ENCODE measurements around the gene GPBP1L1.

Gene GPBP1L1

DNA sequence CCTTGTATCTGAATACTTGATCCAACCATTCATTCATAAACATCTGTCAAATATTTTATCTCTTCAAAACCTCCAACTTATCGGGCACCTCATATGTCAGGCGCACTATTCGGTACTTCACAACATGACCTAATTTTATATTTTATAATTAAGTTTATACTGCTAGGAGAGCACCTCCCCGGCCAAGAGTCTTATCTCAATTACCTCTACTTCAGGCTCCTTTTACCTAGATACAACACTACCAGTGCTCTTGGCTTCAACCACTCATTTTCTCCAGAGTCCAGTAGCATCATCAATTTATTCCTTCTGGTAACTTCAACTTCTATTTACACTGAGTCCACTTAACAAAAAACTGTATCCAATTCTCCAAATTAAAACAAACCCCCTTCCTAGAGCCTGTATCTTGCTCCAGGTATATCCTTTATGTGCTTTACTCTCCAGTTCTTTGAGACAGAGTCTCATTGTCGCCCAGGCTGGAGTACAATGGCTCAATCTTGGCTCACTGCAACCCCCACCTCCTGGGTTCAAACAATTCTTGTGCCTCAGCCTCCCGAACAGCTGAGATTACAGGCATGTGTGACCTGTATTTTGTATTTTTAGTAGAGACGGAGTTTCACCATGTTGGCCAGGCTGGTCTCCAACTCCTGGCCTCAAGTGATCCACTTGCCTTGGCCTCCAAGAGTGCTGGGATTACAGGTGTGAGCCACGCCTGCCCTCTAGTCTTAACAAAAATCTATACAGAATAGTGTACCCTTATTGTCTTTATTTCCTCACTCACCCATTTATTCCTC is 18.8 kb downstream of the GPBP1L1 start:
- no peak overlapping the region for H3K9ac ChIP-seq (ENCODE audit: low read depth in 1 of 2, low read length in 2 of 2)
- peaks cover 3 to 5% of the 10 kb centered on the region in 2 donors for H3K4me1 ChIP-seq (ENCODE audit: control insufficient read depth in 2 of 2, insufficient read depth in 2 of 2, low read length in 2 of 2)
- no peaks in the 10 kb centered on the region for H3K9me3 ChIP-seq (ENCODE audit: control insufficient read depth in 2 of 2, low read length in 2 of 2)
- H3K27me3 ChIP-seq (ENCODE audit: control insufficient read depth in 2 of 2, insufficient read depth in 2 of 2, low read length in 2 of 2), result no peaks in the 10 kb centered on the region
- peaks cover 1 to 3% of the 10 kb centered on the region in 2 donors for H3K36me3 ChIP-seq (ENCODE audit: control insufficient read depth in 2 of 2, insufficient read depth in 2 of 2, low read length in 2 of 2)
- no peak overlapping the region for H3K4me3 ChIP-seq (ENCODE audit: low read length in 2 of 2)
- no peak overlapping the region for H3K27ac ChIP-seq (ENCODE audit: low read depth in 2 of 2, low read length in 2 of 2)

GRCh38 chr1:45666836-45667235 is 19.5 kb downstream of the GPBP1L1 start:
- Histone ChIP-seq H3K27ac (ENCODE audit: low read depth in 2 of 2, low read length in 2 of 2) (no peak overlapping the region), H3K9ac (ENCODE audit: low read depth in 1 of 2, low read length in 2 of 2) (no peak overlapping the region), H3K4me3 (ENCODE audit: low read length in 2 of 2) (no peak overlapping the region), H3K27me3 (ENCODE audit: control insufficient read depth in 2 of 2, insufficient read depth in 2 of 2, low read length in 2 of 2) (no peaks in the 10 kb centered on the region), H3K9me3 (ENCODE audit: control insufficient read depth in 2 of 2, low read length in 2 of 2) (no peaks in the 10 kb centered on the region), H3K4me1 (ENCODE audit: control insufficient read depth in 2 of 2, insufficient read depth in 2 of 2, low read length in 2 of 2) (peaks cover 3 to 5% of the 10 kb centered on the region in 2 donors), H3K36me3 (ENCODE audit: control insufficient read depth in 2 of 2, insufficient read depth in 2 of 2, low read length in 2 of 2) (peaks cover 0 to 3% of the 10 kb centered on the region in 2 donors)

GRCh38 chr1:45660336-45660735 is 26.0 kb downstream of the GPBP1L1 start:
- Histone ChIP-seq H3K36me3 (ENCODE audit: control insufficient read depth in 2 of 2, insufficient read depth in 2 of 2, low read length in 2 of 2) (peaks cover 41 to 44% of the 10 kb centered on the region in 2 donors), H3K4me3 (ENCODE audit: low read length in 2 of 2) (no peak overlapping the region), H3K27me3 (ENCODE audit: control insufficient read depth in 2 of 2, insufficient read depth in 2 of 2, low read length in 2 of 2) (no peaks in the 10 kb centered on the region), H3K27ac (ENCODE audit: low read depth in 2 of 2, low read length in 2 of 2) (no peak overlapping the region), H3K9ac (ENCODE audit: low read depth in 1 of 2, low read length in 2 of 2) (no peak overlapping the region), H3K4me1 (ENCODE audit: control insufficient read depth in 2 of 2, insufficient read depth in 2 of 2, low read length in 2 of 2) (peaks cover 6 to 16% of the 10 kb centered on the region in 2 donors), H3K9me3 (ENCODE audit: control insufficient read depth in 2 of 2, low read length in 2 of 2) (no peaks in the 10 kb centered on the region)

GRCh38 chr1:45659222-45659621 is 27.1 kb downstream of the GPBP1L1 start:
- Histone ChIP-seq H3K4me3 (ENCODE audit: low read length in 2 of 2) (no peak overlapping the region), H3K9me3 (ENCODE audit: control insufficient read depth in 2 of 2, low read length in 2 of 2) (no peaks in the 10 kb centered on the region), H3K4me1 (ENCODE audit: control insufficient read depth in 2 of 2, insufficient read depth in 2 of 2, low read length in 2 of 2) (peaks cover 6 to 16% of the 10 kb centered on the region in 2 donors), H3K36me3 (ENCODE audit: control insufficient read depth in 2 of 2, insufficient read depth in 2 of 2, low read length in 2 of 2) (peaks cover 53 to 55% of the 10 kb centered on the region in 2 donors), H3K27ac (ENCODE audit: low read depth in 2 of 2, low read length in 2 of 2) (no peak overlapping the region), H3K9ac (ENCODE audit: low read depth in 1 of 2, low read length in 2 of 2) (no peak overlapping the region), H3K27me3 (ENCODE audit: control insufficient read depth in 2 of 2, insufficient read depth in 2 of 2, low read length in 2 of 2) (no peaks in the 10 kb centered on the region)

DNA sequence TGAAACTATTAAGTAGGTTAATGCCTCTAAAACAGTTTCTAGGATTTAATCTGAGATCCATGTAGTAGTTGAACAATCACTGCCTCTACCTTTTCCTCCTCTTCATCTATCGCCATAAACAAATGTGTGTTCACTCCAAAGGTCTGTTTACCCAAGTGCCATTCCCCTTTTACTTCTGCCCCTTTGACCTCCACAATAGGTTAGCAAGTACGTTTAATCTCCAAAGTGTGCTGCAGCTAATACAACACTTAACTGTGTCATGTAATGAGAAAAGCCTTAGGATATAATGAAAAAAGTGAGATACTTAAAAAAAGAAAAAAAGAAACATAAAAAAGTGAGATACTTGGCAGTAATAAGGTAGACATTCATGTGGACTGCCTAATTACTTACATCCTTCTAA is 28.2 kb downstream of the GPBP1L1 start:
- H3K4me3 ChIP-seq (ENCODE audit: low read length in 2 of 2), result no peak overlapping the region
- H3K9me3 ChIP-seq (ENCODE audit: control insufficient read depth in 2 of 2, low read length in 2 of 2), result no peaks in the 10 kb centered on the region
- no peak overlapping the region for H3K27ac ChIP-seq (ENCODE audit: low read depth in 2 of 2, low read length in 2 of 2)
- no peaks in the 10 kb centered on the region for H3K27me3 ChIP-seq (ENCODE audit: control insufficient read depth in 2 of 2, insufficient read depth in 2 of 2, low read length in 2 of 2)
- no peak overlapping the region for H3K9ac ChIP-seq (ENCODE audit: low read depth in 1 of 2, low read length in 2 of 2)
- H3K4me1 ChIP-seq (ENCODE audit: control insufficient read depth in 2 of 2, insufficient read depth in 2 of 2, low read length in 2 of 2), result peaks cover 6 to 16% of the 10 kb centered on the region in 2 donors
- H3K36me3 ChIP-seq (ENCODE audit: control insufficient read depth in 2 of 2, insufficient read depth in 2 of 2, low read length in 2 of 2), result peaks cover 60 to 62% of the 10 kb centered on the region in 2 donors

DNA sequence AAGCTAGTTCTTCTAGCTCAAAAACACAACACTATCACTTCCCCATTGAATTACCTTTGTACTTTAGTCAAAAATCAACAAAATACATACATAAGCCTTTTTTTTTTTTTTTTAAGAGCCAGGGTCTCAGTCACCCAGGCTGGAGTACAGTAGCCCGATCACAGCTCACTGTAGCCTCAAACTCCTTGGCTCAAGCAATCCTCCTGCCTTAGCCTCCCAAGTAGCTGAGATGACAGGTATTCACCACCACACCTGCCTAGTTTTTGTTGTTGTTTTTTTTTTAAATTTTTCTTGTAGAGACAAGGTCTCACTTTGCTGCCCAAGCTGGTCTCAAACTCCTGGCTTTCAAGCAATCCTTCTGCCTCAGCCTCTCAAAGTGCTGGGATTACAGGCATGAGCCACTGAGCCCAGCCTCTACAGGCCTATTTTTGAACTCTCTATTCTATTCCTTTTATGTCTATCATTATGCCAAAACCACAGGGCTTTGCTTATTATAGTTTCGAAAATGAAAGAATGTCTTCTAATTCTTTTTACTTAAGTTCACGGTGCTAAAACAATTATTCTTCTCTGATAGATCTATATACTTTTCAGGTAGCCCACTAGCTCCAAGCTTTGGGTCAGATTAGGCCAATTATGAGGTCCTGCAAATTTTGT is 29.6 kb downstream of the GPBP1L1 start:
- H3K27me3 ChIP-seq (ENCODE audit: control insufficient read depth in 2 of 2, insufficient read depth in 2 of 2, low read length in 2 of 2), result no peaks in the 10 kb centered on the region
- peaks cover 6 to 16% of the 10 kb centered on the region in 2 donors for H3K4me1 ChIP-seq (ENCODE audit: control insufficient read depth in 2 of 2, insufficient read depth in 2 of 2, low read length in 2 of 2)
- no peak overlapping the region for H3K9ac ChIP-seq (ENCODE audit: low read depth in 1 of 2, low read length in 2 of 2)
- H3K9me3 ChIP-seq (ENCODE audit: control insufficient read depth in 2 of 2, low read length in 2 of 2), result no peaks in the 10 kb centered on the region
- peaks cover 70 to 76% of the 10 kb centered on the region in 2 donors for H3K36me3 ChIP-seq (ENCODE audit: control insufficient read depth in 2 of 2, insufficient read depth in 2 of 2, low read length in 2 of 2)
- no peak overlapping the region for H3K27ac ChIP-seq (ENCODE audit: low read depth in 2 of 2, low read length in 2 of 2)
- H3K4me3 ChIP-seq (ENCODE audit: low read length in 2 of 2), result no peak overlapping the region

DNA sequence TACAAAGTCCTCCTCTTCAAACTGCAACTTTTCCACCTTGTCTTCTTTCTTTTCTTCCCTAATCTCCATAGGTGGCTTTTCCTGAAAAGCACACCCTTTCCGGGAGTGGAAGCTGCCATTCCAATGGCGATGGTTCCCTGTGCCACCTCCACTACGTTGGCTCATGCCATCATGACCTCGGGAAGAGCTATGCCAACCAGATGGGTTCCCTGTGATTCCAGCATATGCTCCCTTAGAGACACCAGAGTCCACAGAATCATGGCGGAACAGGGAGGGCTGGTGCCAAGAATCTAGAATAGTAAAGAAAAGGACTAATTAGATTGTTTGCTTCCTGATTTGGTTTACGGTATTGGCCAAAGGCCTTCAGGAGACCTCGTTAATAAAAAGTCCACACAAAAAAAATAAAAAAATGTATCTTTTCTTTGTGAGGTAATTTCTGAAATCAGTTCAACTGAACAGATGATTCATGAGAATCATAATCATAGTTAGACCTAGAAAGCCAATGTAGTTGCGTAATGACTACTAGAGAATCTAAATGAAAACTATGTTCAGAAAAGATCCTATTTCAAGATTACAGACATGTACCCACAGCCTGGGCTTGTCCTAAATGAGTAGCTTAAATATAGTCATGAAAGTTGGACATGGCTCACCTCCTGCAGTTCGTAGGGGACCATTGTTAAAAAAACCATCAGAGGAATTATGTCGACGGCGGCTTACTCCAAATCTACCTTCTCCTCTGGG is 31.6 kb downstream of the GPBP1L1 start:
- Histone ChIP-seq H3K27me3 (ENCODE audit: control insufficient read depth in 2 of 2, insufficient read depth in 2 of 2, low read length in 2 of 2) (no peaks in the 10 kb centered on the region), H3K27ac (ENCODE audit: low read depth in 2 of 2, low read length in 2 of 2) (no peak overlapping the region), H3K9me3 (ENCODE audit: control insufficient read depth in 2 of 2, low read length in 2 of 2) (no peaks in the 10 kb centered on the region), H3K4me1 (ENCODE audit: control insufficient read depth in 2 of 2, insufficient read depth in 2 of 2, low read length in 2 of 2) (peaks cover 6 to 16% of the 10 kb centered on the region in 2 donors), H3K36me3 (ENCODE audit: control insufficient read depth in 2 of 2, insufficient read depth in 2 of 2, low read length in 2 of 2) (peaks cover 74 to 87% of the 10 kb centered on the region in 2 donors), H3K4me3 (ENCODE audit: low read length in 2 of 2) (no peak overlapping the region), H3K9ac (ENCODE audit: low read depth in 1 of 2, low read length in 2 of 2) (no peak overlapping the region)

- Histone ChIP-seq H3K27me3 (ENCODE audit: control insufficient read depth in 2 of 2, insufficient read depth in 2 of 2, low read length in 2 of 2) (no peaks in the 10 kb centered on the region), H3K4me3 (ENCODE audit: low read length in 2 of 2) (no peak overlapping the region), H3K4me1 (ENCODE audit: control insufficient read depth in 2 of 2, insufficient read depth in 2 of 2, low read length in 2 of 2) (peaks cover 10 to 28% of the 10 kb centered on the region in 2 donors), H3K9me3 (ENCODE audit: control insufficient read depth in 2 of 2, low read length in 2 of 2) (no peaks in the 10 kb centered on the region), H3K9ac (ENCODE audit: low read depth in 1 of 2, low read length in 2 of 2) (peak overlapping the region in 1 of 2 donors; percentile 50), H3K36me3 (ENCODE audit: control insufficient read depth in 2 of 2, insufficient read depth in 2 of 2, low read length in 2 of 2) (peaks cover 25 to 51% of the 10 kb centered on the region in 2 donors), H3K27ac (ENCODE audit: low read depth in 2 of 2, low read length in 2 of 2) (peak overlapping the region; percentile 34 to 45)
Observed at GRCh38 chr1:45647248-45648021, 38.9 kb downstream of the GPBP1L1 start.

DNA sequence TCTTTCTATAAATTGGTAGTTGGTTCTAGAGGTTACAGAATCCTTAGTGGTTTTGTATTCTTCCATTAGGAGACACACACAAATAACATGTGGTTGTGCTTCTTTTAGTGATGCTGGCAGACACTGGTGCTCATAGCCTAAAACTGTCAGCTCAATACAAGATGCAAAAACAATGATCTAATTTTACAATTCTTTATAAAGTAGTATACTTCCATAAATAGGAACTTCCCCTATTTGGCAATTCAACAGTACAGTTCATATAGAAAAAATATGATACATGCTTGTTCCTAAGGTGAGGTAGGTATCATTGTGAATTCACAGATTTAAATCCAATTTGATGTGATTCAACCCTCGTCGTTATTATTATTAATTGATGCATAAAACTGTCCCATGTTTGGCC is 41.7 kb downstream of the GPBP1L1 start:
- Histone ChIP-seq H3K9ac (ENCODE audit: low read depth in 1 of 2, low read length in 2 of 2) (no peak overlapping the region), H3K27me3 (ENCODE audit: control insufficient read depth in 2 of 2, insufficient read depth in 2 of 2, low read length in 2 of 2) (no peaks in the 10 kb centered on the region), H3K4me1 (ENCODE audit: control insufficient read depth in 2 of 2, insufficient read depth in 2 of 2, low read length in 2 of 2) (peaks cover 10 to 28% of the 10 kb centered on the region in 2 donors), H3K27ac (ENCODE audit: low read depth in 2 of 2, low read length in 2 of 2) (peak overlapping the region; percentile 67 to 80), H3K4me3 (ENCODE audit: low read length in 2 of 2) (no peak overlapping the region), H3K36me3 (ENCODE audit: control insufficient read depth in 2 of 2, insufficient read depth in 2 of 2, low read length in 2 of 2) (peaks cover 21 to 47% of the 10 kb centered on the region in 2 donors), H3K9me3 (ENCODE audit: control insufficient read depth in 2 of 2, low read length in 2 of 2) (no peaks in the 10 kb centered on the region)
